GM21737 (cell line): ENCODE measurements around the gene PIK3C3.
"Not testable (repeated sequence)": the region's sequence is repeated elsewhere in the genome, so short reads cannot be mapped to it uniquely, and the experiment has no call there.

Source experiments
- ATAC-seq: cut with Tn5 transposase; IDR thresholded peaks from one replicate; pipeline ENCODE4 v1.9.1; 2021; ENCODE audit warnings: mild to moderate bottlenecking, moderate library complexity; ENCODE audit not compliant: unreplicated experiment

PIK3C3 gene

GRCh38 chr18:41965634-41966255 lies 10.7 kb downstream of the PIK3C3 start:
- ATAC-seq, result no peak

- no peak for ATAC-seq
Measured at GRCh38 chr18:41966943-41967342, 11.9 kb downstream of the PIK3C3 start.

- ATAC-seq, result no peak
Measured at GRCh38 chr18:41967680-41968079, 12.6 kb downstream of the PIK3C3 start.

GRCh38 chr18:41969881-41970280 lies 14.8 kb downstream of the PIK3C3 start:
- no peak for ATAC-seq

- no peak for ATAC-seq
Measured at GRCh38 chr18:41972067-41972925, 17.3 kb downstream of the PIK3C3 start.

- peak; percentile 51 for ATAC-seq
Measured at GRCh38 chr18:41973983-41974382, 18.9 kb downstream of the PIK3C3 start.

GRCh38 chr18:41974796-41975201 lies 19.8 kb downstream of the PIK3C3 start:
- ATAC-seq, result no peak

GRCh38 chr18:41975284-41975683 lies 20.2 kb downstream of the PIK3C3 start:
- ATAC-seq, result no peak

GRCh38 chr18:41977233-41977632 lies 22.2 kb downstream of the PIK3C3 start:
- no peak for ATAC-seq

- ATAC-seq, result peak; percentile 96
Measured at GRCh38 chr18:41982942-41983660, 28.1 kb downstream of the PIK3C3 start.

GRCh38 chr18:41985914-41986313 lies 30.9 kb downstream of the PIK3C3 start:
- ATAC-seq, result no peak

- no peak for ATAC-seq
Measured at GRCh38 chr18:41989508-41989907, 34.5 kb downstream of the PIK3C3 start.

- peak; percentile 82 for ATAC-seq
Measured at GRCh38 chr18:41992066-41992465, 37.0 kb downstream of the PIK3C3 start.

- ATAC-seq, result no peak
Measured at GRCh38 chr18:41992703-41993102, 37.7 kb downstream of the PIK3C3 start.

GRCh38 chr18:41993151-41993550 lies 38.1 kb downstream of the PIK3C3 start:
- ATAC-seq, result no peak

GRCh38 chr18:41996020-41996419 lies 41.0 kb downstream of the PIK3C3 start:
- no peak for ATAC-seq

GRCh38 chr18:41999751-42000150 lies 44.7 kb downstream of the PIK3C3 start:
- ATAC-seq, result no peak

GRCh38 chr18:42001801-42002200 lies 46.8 kb downstream of the PIK3C3 start:
- ATAC-seq, result no peak

GRCh38 chr18:42004653-42005052 lies 49.6 kb downstream of the PIK3C3 start:
- ATAC-seq, result no peak

- ATAC-seq, result no peak
Measured at GRCh38 chr18:42005782-42006181, 50.7 kb downstream of the PIK3C3 start.

- ATAC-seq, result not testable (repeated sequence)
Measured at GRCh38 chr18:42009457-42009856, 54.4 kb downstream of the PIK3C3 start.

- ATAC-seq, result peak; percentile 98
Measured at GRCh38 chr18:42011053-42011452, 56.0 kb downstream of the PIK3C3 start.
